Measurements from ENCODE around the gene RMRP. TPM values are rescaled to one million over a fixed set of nuclear protein-coding genes. Genes with fewer than 3 reads are reported as not detected.

The RMRP gene
- total RNA-seq, 1 experiment from 2014 or later: 13,506 TPM

DNA sequence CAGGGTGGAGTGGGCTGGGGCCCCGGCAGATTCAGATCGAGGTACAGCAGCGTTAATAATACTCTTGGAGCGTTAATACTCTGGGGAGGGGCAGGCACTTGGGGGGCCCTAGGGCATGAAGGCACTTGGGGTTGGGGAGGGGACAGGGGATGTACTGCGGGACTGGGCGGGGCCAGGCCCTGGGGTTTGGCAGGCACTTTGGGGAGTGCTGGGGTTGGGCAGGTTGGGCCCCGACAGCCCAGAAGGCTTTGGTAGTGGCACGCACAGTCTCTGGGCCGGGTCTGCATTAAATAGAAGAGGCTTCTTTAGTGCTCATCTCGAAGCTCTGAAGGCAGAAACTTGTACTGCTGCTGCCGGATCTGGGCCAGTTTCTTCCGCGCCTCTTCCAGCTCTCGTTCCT, 39.7 kb upstream of the RMRP start:
- intact Hi-C loops (cut with micrococcal nuclease; ENCODE audit: unreplicated experiment): loop anchor here (5.0 kb wide), 1 partner anchor 40 kb away; the partner anchor contains the start of genes CCDC107 and RMRP
- Histone ChIP-seq H3K4me1 (replicated peaks; ENCODE audit: insufficient read depth) (no peaks in the 10 kb centered on the region), H3K4me2 (no peak overlapping the region), H3K27me3 (ENCODE audit: insufficient read depth, low read depth) (no peaks in the 10 kb centered on the region), H3K9me2 (ENCODE audit: insufficient read depth) (no peaks in the 10 kb centered on the region), H4K20me1 (ENCODE audit: insufficient read depth) (no peaks in the 10 kb centered on the region), H3K79me2 (ENCODE audit: low read depth) (no peaks in the 10 kb centered on the region), H3K27ac (no peak overlapping the region), H2AFZ (no peak overlapping the region), H3K4me3 (no peak overlapping the region), H3K36me3 (ENCODE audit: low read depth) (no peaks in the 10 kb centered on the region), H3K9me3 (ENCODE audit: insufficient read depth, low read depth) (no peaks in the 10 kb centered on the region), H3F3A (ENCODE audit: insufficient read depth, low read depth) (no peaks in the 10 kb centered on the region)
- CTCF ChIA-PET: interaction anchor here (1.2 to 1.4 kb wide), 3 partner anchors 34 to 37 kb away, joined by 3 to 6 read pairs (median 5); no protein-coding TSS in a partner anchor
- DNase-seq: no peak
- TF ChIP-seq EZH2 (IDR thresholded peaks at IDR 0.05; ENCODE audit: low read depth): no peak
- TF ChIP-seq, protein P1, sequence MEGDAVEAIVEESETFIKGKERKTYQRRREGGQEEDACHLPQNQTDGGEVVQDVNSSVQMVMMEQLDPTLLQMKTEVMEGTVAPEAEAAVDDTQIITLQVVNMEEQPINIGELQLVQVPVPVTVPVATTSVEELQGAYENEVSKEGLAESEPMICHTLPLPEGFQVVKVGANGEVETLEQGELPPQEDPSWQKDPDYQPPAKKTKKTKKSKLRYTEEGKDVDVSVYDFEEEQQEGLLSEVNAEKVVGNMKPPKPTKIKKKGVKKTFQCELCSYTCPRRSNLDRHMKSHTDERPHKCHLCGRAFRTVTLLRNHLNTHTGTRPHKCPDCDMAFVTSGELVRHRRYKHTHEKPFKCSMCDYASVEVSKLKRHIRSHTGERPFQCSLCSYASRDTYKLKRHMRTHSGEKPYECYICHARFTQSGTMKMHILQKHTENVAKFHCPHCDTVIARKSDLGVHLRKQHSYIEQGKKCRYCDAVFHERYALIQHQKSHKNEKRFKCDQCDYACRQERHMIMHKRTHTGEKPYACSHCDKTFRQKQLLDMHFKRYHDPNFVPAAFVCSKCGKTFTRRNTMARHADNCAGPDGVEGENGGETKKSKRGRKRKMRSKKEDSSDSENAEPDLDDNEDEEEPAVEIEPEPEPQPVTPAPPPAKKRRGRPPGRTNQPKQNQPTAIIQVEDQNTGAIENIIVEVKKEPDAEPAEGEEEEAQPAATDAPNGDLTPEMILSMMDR (conservative IDR thresholded peaks at IDR 0.05): no peak
- POLR2A ChIA-PET (ENCODE audit: unreplicated experiment): interaction anchor here (0.6 kb wide), 1 partner anchor 9 kb away, joined by 4 read pairs; no protein-coding TSS in a partner anchor
- BruUV-seq (replicated peaks): TSS peak; percentile 55

DNA sequence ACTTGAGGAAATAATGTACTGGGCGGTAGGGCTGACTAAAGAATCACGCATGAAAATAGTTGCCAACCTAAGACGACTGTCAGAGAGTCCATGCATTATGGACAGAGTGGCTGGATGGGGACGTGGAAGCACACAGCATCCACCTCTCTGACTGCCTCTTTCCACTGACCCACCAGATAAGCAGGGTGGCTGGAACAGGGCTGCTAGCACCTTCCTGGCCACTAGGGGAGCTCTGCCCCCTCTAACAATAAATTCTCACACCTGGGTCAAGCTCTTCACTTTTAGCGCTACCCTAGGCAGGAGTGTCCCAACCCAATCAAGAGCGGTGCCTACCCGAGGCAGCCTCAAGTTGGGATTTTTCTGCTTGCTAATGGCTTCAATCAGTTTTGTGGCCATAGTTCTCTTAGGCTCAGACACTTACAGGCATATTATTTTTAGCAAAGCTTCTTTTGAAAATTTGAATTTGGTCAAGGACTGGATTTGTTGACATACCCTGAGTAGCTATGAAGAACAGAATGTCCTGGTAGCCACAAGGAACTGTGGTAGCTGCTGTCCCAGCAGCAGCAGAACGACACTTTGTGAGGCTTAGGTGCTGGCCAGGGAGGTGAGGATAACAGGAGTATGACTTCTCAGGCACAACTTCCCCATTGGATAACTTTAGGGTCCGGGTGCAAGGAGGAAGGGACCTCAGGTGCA, 38.8 kb upstream of the RMRP start:
- Histone ChIP-seq H3K4me1 (replicated peaks; ENCODE audit: insufficient read depth) (no peaks in the 10 kb centered on the region), H3K9me3 (ENCODE audit: insufficient read depth, low read depth) (no peaks in the 10 kb centered on the region), H4K20me1 (ENCODE audit: insufficient read depth) (no peaks in the 10 kb centered on the region), H3K27me3 (ENCODE audit: insufficient read depth, low read depth) (no peaks in the 10 kb centered on the region), H3F3A (ENCODE audit: insufficient read depth, low read depth) (no peaks in the 10 kb centered on the region), H3K27ac (no peak overlapping the region), H3K4me2 (no peak overlapping the region), H3K4me3 (no peak overlapping the region), H2AFZ (no peak overlapping the region), H3K79me2 (ENCODE audit: low read depth) (no peaks in the 10 kb centered on the region), H3K36me3 (ENCODE audit: low read depth) (no peaks in the 10 kb centered on the region), H3K9me2 (ENCODE audit: insufficient read depth) (no peaks in the 10 kb centered on the region)
- peak in 1 of 2 experiments; percentile 35 for DNase-seq
- intact Hi-C loops (cut with micrococcal nuclease; ENCODE audit: unreplicated experiment): loop anchor here (5.0 kb wide), 1 partner anchor 39 kb away; the partner anchor contains the start of genes CCDC107 and RMRP
- BruUV-seq (replicated peaks): no TSS peak
- ChIA-PET CTCF (interaction anchor here (0.7 to 1.4 kb wide), 8 partner anchors 31 to 74 kb away, joined by 3 to 8 read pairs (median 3); partner anchors contain the start of gene ARHGEF39), POLR2A (ENCODE audit: unreplicated experiment) (interaction anchor here (0.6 kb wide), 1 partner anchor 8 kb away, joined by 4 read pairs; no protein-coding TSS in a partner anchor)
- no peak for TF ChIP-seq EZH2 (IDR thresholded peaks at IDR 0.05; ENCODE audit: low read depth)
- TF ChIP-seq, protein P1 (conservative IDR thresholded peaks at IDR 0.05): peak; percentile 83

DNA sequence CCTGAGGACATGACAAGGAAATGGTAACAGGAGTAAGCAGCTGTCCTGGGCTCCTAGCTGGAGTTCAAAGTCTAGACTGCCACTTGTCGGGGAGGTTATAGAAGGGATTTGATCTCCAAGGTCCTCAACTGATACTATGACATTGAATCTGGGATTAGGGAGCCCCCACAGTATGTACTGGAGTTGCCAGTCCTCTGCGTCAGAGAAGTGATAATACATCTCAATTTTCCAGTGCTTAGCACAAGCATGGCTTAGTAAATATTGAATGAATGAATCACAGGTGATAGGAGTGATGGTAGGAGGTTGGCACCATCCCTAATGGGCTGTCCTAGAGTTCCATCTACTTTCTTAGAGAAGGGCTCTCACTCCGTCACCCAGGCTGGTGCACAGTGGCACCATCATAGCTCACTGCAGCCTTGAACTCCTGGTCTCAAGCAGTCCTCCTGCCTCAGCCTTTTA, 38.2 kb upstream of the RMRP start:
- Histone ChIP-seq H3K79me2 (ENCODE audit: low read depth) (no peaks in the 10 kb centered on the region), H3K36me3 (ENCODE audit: low read depth) (no peaks in the 10 kb centered on the region), H3K4me2 (no peak overlapping the region), H3K27ac (no peak overlapping the region), H3K9me2 (ENCODE audit: insufficient read depth) (no peaks in the 10 kb centered on the region), H3K9me3 (ENCODE audit: insufficient read depth, low read depth) (no peaks in the 10 kb centered on the region), H3K4me3 (no peak overlapping the region), H3K4me1 (replicated peaks; ENCODE audit: insufficient read depth) (0 out of 2 replicates have a peak, but pooled peaks cover 3% of the 10 kb centered on the region), H4K20me1 (ENCODE audit: insufficient read depth) (no peaks in the 10 kb centered on the region), H3K27me3 (ENCODE audit: insufficient read depth, low read depth) (no peaks in the 10 kb centered on the region), H3F3A (ENCODE audit: insufficient read depth, low read depth) (no peaks in the 10 kb centered on the region), H2AFZ (no peak overlapping the region)
- ChIA-PET CTCF (interaction anchor here (0.9 to 1.4 kb wide), 5 partner anchors 32 to 38 kb away, joined by 3 to 8 read pairs (median 5); partner anchors contain the start of gene ARHGEF39), POLR2A (ENCODE audit: unreplicated experiment) (no interaction called here)
- DNase-seq: no peak
- no TSS peak for BruUV-seq (replicated peaks)
- no peak for TF ChIP-seq EZH2 (IDR thresholded peaks at IDR 0.05; ENCODE audit: low read depth)
- TF ChIP-seq, protein P1 (conservative IDR thresholded peaks at IDR 0.05): no peak
- intact Hi-C loops (cut with micrococcal nuclease; ENCODE audit: unreplicated experiment): loop anchor here (5.0 kb wide), 1 partner anchor 39 kb away; the partner anchor contains the start of genes CCDC107 and RMRP

Data from PC-9 (cell line).